ENCODE results near the gene C20orf173. TPM values are rescaled to one million over a fixed set of nuclear protein-coding genes. Genes with fewer than 3 reads are reported as not detected.

C20orf173 gene
- total RNA-seq, 2 donors from 2014 or later = not detected

DNA sequence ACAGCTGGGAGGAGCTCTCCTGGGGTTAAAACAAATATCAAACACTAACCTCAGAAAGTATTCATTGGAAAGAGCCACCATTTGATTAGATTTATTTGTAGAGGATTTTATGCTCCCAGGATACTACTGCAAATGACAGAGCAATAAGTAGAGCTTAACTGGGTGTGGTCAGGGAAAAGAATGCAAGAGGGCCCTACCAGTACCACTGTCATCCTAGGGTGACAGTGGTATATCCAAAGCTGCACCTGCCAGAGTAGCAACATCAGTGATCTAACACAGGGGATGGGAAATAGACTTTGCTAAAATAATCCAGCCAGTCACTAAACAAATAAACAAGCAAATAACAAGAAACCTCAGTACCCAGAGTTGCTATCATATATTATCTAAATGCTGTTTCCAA is 42.1 kb upstream of the C20orf173 start:
- TF ChIP-seq, protein P1, sequence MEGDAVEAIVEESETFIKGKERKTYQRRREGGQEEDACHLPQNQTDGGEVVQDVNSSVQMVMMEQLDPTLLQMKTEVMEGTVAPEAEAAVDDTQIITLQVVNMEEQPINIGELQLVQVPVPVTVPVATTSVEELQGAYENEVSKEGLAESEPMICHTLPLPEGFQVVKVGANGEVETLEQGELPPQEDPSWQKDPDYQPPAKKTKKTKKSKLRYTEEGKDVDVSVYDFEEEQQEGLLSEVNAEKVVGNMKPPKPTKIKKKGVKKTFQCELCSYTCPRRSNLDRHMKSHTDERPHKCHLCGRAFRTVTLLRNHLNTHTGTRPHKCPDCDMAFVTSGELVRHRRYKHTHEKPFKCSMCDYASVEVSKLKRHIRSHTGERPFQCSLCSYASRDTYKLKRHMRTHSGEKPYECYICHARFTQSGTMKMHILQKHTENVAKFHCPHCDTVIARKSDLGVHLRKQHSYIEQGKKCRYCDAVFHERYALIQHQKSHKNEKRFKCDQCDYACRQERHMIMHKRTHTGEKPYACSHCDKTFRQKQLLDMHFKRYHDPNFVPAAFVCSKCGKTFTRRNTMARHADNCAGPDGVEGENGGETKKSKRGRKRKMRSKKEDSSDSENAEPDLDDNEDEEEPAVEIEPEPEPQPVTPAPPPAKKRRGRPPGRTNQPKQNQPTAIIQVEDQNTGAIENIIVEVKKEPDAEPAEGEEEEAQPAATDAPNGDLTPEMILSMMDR (IDR thresholded peaks at IDR 0.05) = no peak
- H3K27me3 ChIP-seq = no peaks in the 10 kb centered on the region
- H3K36me3 ChIP-seq = no peaks in the 10 kb centered on the region
- no peaks in the 10 kb centered on the region for H3K4me1 ChIP-seq
- no peak for DNase-seq (ENCODE audit: low spot score)
- H3K9me3 ChIP-seq = peaks cover 5 to 13% of the 10 kb centered on the region in 2 donors
- H3K4me3 ChIP-seq = no peak overlapping the region
- no peak overlapping the region for H3K27ac ChIP-seq

DNA sequence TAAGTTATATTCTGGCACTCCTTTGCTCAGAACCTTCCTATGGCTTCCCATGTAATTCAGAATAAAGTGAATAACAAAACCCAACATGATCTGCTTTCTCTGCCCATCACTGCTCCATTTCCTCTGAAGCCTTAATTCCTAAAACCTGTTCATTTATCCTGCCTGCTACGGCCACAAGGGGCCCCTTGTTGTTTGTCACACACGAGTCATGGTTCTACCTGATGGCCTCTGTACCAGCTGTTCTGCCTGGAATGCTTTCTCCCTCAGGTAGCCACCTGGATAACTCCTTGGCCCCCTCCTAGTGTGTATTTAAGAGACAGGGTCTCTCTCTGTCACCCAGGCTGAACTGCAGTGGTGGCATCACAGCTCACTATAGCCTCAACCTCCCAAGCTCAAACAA is 39.2 kb upstream of the C20orf173 start:
- H3K4me1 ChIP-seq = no peaks in the 10 kb centered on the region
- no peaks in the 10 kb centered on the region for H3K27me3 ChIP-seq
- DNase-seq (ENCODE audit: low spot score) = no peak
- TF ChIP-seq, protein P1 (IDR thresholded peaks at IDR 0.05) = no peak
- no peaks in the 10 kb centered on the region for H3K36me3 ChIP-seq
- peaks cover 5 to 13% of the 10 kb centered on the region in 2 donors for H3K9me3 ChIP-seq
- no peak overlapping the region for H3K27ac ChIP-seq
- no peak overlapping the region for H3K4me3 ChIP-seq

DNA sequence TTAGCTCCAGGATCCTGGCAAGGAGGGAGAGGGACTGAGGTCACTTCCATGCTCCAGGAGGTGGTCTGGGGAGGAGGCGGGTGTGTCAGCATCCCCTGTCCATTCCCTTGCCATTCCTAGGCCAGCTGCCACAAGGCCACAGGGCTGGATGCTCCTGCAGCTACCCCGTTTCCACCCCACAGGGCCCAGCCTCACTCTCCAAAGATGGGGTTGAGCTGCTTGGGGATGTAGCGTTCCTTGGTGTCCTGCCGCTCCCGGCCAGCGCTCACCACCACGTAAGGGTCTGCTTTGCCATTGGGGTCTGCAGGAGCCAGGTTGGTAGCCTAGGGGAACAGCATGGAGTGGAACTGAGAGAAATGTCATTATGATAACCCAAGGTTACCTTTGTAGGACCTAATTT is 35.5 kb upstream of the C20orf173 start:
- Histone ChIP-seq H3K36me3 (no peaks in the 10 kb centered on the region), H3K9me3 (no peaks in the 10 kb centered on the region), H3K4me1 (no peaks in the 10 kb centered on the region), H3K4me3 (no peak overlapping the region), H3K27ac (no peak overlapping the region), H3K27me3 (no peaks in the 10 kb centered on the region)
- TF ChIP-seq, protein P1 (IDR thresholded peaks at IDR 0.05) = no peak
- DNase-seq (ENCODE audit: low spot score) = no peak

DNA sequence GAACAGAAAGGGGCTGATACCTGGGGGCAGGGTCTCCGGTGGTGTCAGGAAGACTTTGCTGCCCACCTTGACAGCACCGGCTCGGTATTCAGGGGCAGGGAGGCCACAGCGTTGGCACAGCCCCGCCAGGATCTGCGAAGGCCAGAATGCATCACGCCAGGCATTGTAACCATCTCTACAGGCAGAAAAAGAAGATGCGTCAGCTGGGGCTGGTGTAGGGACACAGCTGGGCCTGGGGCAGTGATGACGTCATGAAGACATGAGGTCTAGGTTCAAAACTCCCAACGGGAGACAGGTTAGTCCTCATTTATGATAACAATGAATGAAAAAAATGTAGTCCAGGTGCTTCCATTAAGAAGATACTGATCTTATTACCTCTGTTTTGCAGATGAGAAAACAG is 34.4 kb upstream of the C20orf173 start:
- no peaks in the 10 kb centered on the region for H3K9me3 ChIP-seq
- H3K27ac ChIP-seq = no peak overlapping the region
- no peaks in the 10 kb centered on the region for H3K4me1 ChIP-seq
- no peaks in the 10 kb centered on the region for H3K36me3 ChIP-seq
- TF ChIP-seq, protein P1 (IDR thresholded peaks at IDR 0.05) = no peak
- DNase-seq (ENCODE audit: low spot score) = no peak
- no peaks in the 10 kb centered on the region for H3K27me3 ChIP-seq
- no peak overlapping the region for H3K4me3 ChIP-seq

DNA sequence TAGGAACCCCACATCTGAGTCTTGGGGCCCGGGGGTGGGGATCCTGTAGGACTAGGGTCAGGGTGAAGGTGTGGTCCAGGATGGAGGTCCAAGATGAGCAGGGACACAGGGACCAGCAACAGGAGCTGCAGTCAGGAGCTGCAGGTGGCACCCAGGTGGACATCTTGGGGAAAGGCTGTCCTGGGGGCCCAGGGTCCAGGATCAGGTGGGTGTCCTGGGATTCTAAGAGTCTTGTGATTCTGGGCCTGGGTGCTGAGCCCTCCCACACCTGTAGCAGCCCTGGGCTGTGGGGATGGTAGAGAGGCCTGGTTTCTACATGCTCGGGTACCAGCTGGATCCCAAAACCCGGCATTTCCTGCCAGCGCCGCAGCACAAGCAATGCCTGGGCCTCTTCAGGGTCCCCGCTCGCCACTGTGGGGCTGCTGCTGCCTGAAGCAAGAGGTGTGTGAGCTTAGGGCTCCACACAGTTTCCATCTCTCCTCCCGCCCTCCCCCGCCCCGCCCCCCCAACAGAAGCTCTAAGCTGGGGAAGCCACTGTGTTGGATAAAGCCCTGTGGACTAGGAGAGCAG is 33.2 kb upstream of the C20orf173 start:
- no peaks in the 10 kb centered on the region for H3K9me3 ChIP-seq
- H3K27ac ChIP-seq = no peak overlapping the region
- H3K4me1 ChIP-seq = no peaks in the 10 kb centered on the region
- TF ChIP-seq, protein P1 (IDR thresholded peaks at IDR 0.05) = no peak
- no peak overlapping the region for H3K4me3 ChIP-seq
- no peak for DNase-seq (ENCODE audit: low spot score)
- H3K36me3 ChIP-seq = peaks cover under 1% of the 10 kb centered on the region
- no peaks in the 10 kb centered on the region for H3K27me3 ChIP-seq

DNA sequence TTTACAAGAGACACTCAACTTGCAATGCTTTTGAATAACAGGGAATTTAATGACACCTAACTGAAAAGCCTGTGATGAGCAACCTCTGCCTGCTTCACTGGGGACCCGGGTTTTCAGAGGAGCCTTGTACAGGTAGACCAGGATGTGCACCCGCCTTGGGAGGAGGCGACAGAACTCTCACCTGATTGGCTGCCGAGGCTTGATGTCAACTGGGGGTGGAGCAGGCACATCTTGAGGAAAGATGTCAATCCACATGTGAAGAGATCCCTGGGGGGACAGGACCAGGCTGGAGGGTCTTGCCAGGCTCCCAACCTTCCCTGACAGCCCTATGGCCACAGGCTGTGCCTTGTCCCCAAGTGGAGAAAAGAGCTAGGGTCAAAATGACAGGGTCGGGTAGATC is 32.2 kb upstream of the C20orf173 start:
- TF ChIP-seq, protein P1 (IDR thresholded peaks at IDR 0.05) = no peak

More for the DNA sequence above, 32.2 kb upstream of the C20orf173 start:
- Histone ChIP-seq H3K4me1 (no peaks in the 10 kb centered on the region), H3K27ac (no peak overlapping the region), H3K27me3 (no peaks in the 10 kb centered on the region), H3K36me3 (peaks cover 10% of the 10 kb centered on the region), H3K4me3 (no peak overlapping the region), H3K9me3 (no peaks in the 10 kb centered on the region)
- no peak for DNase-seq (ENCODE audit: low spot score)

Measured in right atrium auricular region (tissue), 2 donors.